GM10266 (cell line): ENCODE results near the gene ELOB.

Experiments used
- DNase-seq: peaks from one replicate; pipeline ENCODE4 v3.0.0; 2012; ENCODE audit errors: extremely low spot score
- TF ChIP-seq, protein P1 (sequence below): IDR thresholded peaks from 2 replicates; pipeline ENCODE4 v1.5.1; 2012; ENCODE audit warnings: mild to moderate bottlenecking, low read depth; ENCODE audit not compliant: control insufficient read depth, insufficient read depth; ENCODE audit errors: missing control alignments

The ELOB gene

DNA sequence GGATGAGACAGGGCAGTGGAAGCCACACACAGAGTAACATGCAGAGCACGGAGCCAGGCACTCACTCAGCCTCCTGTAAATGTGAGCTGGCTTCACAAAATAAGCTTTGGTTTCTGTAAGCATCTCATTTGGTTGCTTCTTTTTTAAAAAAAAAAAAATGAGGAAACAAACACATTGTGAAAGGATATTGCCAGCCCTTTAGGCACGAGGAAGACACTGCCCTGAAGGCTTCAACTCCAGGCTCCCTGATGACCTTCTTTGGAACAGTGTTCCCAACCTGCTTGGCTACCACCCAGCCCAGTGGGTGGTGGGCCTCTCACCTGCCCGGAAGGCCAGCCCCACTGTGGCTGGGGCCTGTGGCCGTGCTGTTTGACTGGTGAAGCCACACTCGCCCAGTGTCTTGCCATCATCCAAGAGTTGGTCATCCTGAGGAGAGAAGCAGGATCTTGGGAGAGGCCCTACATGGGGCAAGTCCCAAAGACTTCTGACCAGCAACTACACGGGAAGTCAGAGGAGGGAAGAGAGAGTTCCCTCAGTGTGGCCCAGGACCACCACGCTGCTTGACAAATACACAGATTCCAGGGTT lies 1.9 kb downstream of the ELOB start:
- no peak for DNase-seq
- TF ChIP-seq, protein P1, sequence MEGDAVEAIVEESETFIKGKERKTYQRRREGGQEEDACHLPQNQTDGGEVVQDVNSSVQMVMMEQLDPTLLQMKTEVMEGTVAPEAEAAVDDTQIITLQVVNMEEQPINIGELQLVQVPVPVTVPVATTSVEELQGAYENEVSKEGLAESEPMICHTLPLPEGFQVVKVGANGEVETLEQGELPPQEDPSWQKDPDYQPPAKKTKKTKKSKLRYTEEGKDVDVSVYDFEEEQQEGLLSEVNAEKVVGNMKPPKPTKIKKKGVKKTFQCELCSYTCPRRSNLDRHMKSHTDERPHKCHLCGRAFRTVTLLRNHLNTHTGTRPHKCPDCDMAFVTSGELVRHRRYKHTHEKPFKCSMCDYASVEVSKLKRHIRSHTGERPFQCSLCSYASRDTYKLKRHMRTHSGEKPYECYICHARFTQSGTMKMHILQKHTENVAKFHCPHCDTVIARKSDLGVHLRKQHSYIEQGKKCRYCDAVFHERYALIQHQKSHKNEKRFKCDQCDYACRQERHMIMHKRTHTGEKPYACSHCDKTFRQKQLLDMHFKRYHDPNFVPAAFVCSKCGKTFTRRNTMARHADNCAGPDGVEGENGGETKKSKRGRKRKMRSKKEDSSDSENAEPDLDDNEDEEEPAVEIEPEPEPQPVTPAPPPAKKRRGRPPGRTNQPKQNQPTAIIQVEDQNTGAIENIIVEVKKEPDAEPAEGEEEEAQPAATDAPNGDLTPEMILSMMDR, result no peak

DNA sequence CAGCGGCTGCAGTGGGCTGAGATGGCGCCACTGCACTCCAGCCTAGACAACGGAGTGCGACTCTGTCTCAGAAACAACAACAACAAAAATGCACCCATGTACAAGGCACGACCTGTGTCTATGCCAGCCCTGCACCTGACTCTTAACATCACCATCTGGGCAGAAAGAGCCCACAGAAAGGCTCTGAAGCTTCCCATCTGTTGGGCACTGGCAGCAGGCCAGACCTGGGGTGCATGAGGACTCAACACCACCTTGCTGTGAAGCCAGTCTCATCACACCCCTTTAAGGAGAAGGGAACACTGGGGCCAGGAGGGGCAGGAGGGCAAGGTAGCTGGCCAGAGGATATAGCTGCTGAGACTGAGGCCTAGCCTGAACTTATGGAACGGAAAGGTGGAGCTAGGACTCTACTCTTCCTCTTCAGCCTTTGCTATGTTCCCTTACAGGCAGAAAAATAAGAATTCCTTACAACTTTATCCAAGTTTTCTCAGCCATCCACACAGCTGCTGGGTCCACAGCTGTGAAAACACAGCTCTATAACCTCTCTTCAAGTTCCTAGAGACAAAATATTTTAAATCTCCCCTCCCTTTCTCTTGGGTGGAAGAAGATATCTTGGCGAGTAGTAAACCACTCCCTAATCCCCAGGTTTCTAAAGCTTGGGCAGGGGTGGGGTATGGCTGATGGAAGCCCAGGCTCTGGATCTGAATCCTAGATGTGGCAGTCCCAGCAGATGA lies 2.8 kb downstream of the ELOB start:
- DNase-seq, result no peak
- TF ChIP-seq, protein P1, result no peak

DNA sequence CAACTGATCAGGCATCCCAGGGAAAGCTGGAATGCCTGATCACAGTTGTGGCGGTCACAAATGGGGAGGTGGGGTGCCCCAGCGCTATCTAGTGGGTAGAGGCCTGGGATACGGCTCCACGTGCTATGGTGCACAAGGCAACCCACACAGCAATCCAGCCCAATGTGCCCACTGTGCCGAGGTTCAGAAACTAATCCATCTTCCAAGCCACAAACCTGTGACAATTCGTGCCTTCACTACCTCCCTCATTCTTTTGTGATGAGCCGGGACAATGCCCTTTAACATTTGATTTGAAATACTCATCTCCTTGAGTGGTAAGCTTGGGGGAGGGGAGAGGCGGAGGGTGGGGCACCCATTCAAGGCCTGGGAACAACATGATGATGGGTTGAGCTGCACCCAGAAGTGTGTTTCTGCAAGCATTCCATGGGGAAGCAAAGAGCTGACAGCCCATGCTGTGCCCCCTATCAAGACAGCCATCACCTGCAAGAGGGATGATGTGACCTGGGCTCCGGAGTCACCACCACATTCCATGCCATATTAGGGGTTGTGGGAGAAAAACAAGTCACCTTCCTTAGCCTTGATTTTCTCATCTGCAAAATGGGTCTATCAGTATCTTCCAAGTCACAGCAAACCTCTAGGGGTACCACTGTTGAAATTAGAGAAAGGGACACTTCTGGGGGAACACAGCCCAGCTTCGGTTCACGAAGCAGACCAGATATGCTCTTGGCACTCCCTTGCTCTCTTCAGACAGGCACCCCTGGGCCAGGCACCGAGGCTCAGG lies 3.7 kb downstream of the ELOB start:
- TF ChIP-seq, protein P1, result no peak

DNA sequence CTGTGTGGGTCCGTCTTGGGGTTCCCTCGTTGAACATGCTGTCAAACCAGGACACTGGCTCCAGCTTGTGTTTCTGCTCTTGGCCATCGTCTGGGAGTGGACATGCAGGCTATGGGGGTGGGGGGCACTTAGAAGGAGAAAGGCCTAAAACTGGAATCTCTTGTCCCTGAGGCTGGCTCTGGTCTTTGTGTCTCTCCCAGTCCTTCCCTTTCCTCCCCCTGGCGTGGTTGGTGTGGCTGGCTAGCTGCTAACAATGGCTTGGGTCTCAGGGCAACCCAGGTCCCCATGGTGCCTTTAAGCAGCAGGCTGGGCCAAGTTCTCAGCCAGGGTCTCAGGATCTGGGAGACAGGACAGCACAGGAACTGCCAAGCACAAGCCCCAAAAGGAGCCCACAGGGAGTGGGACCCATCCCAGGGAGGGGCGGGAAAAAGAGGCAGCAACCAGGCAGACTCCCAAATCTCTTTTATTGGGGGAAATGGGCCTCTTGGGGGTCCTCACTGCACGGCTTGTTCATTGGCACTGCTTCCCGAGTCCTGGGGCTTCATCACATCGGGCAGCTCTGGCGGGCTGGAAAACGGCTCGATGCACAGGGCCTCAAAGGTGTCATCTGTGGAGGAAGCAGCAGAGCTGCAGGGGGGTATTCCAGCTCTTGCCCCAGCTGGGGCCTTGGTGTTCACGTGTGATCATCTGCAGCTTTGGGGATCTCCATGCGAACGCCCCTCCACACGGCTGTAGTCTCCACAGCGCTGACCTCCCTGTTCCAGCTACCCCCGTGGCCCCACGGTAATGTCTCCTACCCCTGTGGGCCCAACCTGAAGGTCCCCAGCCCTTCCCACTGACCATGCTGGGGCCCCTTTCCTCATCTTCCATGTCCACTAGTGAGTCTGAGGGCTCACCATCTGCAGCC lies 5.3 kb downstream of the ELOB start:
- TF ChIP-seq, protein P1, result no peak
- DNase-seq, result no peak

More for the DNA sequence above, 3.7 kb downstream of the ELOB start:
- DNase-seq, result no peak

DNA sequence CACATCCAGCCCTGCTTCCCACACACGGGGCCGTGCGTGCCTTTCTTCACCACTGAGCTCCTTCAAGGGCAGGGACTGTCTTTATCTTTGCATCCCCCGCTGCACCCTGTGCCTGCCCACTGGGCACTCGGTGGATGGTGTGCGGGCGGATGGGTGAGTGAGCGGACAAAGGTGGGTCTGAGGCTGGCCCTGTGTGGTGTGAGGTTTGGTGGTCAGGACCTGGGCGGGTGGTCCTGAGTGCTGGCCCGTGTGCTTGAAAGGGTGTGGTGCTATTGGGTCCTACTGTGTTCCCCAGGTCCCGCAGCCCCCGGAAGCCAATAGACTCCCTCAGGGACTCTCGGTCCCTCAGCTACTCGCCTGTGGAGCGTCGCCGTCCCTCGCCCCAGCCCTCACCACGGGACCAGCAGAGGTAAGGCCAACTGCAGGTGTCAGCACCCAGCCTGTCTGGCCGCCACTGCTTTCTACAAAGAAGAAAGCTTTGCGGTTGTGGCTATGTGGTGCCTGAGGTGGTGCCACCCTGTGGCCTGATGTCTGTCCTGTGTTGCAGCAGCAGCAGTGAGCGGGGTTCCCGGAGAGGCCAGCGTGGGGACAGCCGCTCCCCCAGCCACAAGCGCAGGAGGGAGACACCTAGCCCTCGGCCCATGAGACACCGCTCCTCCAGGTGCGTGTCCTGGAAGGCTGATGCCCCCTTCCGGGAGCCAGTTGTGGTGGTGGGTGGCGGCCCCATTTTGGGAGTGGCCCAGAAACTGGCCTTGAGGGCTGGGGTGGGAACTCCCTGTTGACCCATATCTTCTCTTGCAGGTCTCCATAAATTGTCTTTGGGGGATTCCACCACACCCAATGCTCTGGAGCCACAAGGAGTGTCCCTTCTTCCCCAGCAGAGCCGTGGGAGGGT lies 6.8 kb downstream of the ELOB start:
- TF ChIP-seq, protein P1, result peak; percentile 16
- no peak for DNase-seq

DNA sequence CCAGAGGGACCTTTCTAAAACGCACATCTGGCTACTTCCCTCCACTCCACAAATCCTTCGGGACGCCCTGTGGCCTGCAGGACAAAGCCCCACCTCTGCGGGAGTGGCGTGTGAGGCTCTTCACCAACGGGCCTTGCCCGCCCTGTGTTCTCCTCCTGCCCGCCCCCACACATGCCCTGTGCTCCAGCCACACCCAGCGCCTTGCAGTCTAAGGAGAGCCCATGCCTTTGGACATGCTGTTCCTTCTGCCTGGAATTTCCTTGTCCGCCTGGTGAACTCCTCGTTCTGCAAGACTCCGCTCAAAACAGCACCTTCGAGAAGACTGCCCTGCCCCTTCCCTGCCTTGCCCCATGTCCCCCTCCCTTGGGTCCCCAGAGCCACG lies 7.4 kb downstream of the ELOB start:
- no peak for DNase-seq
- TF ChIP-seq, protein P1, result no peak
